Endodermal cell (in vitro differentiated cells): ENCODE results near the gene RGPD4. TPM values are rescaled to one million over a fixed set of nuclear protein-coding genes. Genes with fewer than 3 reads are reported as not detected.

ENCODE experiments used
- DNase-seq: peaks from one replicate; pipeline ENCODE4 v3.0.0-alpha.2; 2017
- H3K27ac ChIP-seq: 2 replicates; pipeline ENCODE4 v1.5.1; 2013; ENCODE audit warnings: mild to moderate bottlenecking, low read depth, low read length, moderate library complexity
- H3K27me3 ChIP-seq: 2 replicates; pipeline ENCODE4 v1.6.1; 2013; ENCODE audit warnings: mild to moderate bottlenecking, low read length, moderate library complexity; ENCODE audit not compliant: insufficient read depth, control insufficient read depth, poor library complexity, severe bottlenecking
- H3K36me3 ChIP-seq: 2 replicates; pipeline ENCODE4 v1.7.0; 2013; ENCODE audit warnings: mild to moderate bottlenecking, low read length, moderate library complexity; ENCODE audit not compliant: control insufficient read depth, insufficient read depth
- H3K4me1 ChIP-seq: one replicate; pipeline ENCODE4 v1.7.0; 2013; ENCODE audit warnings: low read length; ENCODE audit not compliant: control insufficient read depth, insufficient read depth
- H3K4me3 ChIP-seq: 2 replicates; pipeline ENCODE4 v1.5.1; 2013; ENCODE audit warnings: mild to moderate bottlenecking, low read length, moderate library complexity
- H3K9ac ChIP-seq: 2 replicates; pipeline ENCODE4 v1.6.1; 2013; ENCODE audit warnings: mild to moderate bottlenecking, low read length, moderate library complexity; ENCODE audit not compliant: poor library complexity, severe bottlenecking; ENCODE audit errors: extremely low read depth
- H3K9me3 ChIP-seq: 2 replicates; pipeline ENCODE4 v1.6.1; 2013; ENCODE audit warnings: mild to moderate bottlenecking, low read length, moderate library complexity; ENCODE audit not compliant: control insufficient read depth
- H3K27ac Mint-ChIP-seq: 2 replicates; pipeline ENCODE4 v1.8.0; 2020; ENCODE audit warnings: mixed read lengths
- H3K27me3 Mint-ChIP-seq: 2 replicates; pipeline ENCODE4 v1.8.0; 2021; ENCODE audit warnings: mild to moderate bottlenecking, mixed read lengths; ENCODE audit not compliant: insufficient read depth
- H3K36me3 Mint-ChIP-seq: 2 replicates; pipeline ENCODE4 v1.8.0; 2020; ENCODE audit warnings: low read depth, mixed read lengths
- H3K4me1 Mint-ChIP-seq: 2 replicates; pipeline ENCODE4 v1.8.0; 2020; ENCODE audit warnings: mixed read lengths
- H3K4me3 Mint-ChIP-seq: 2 replicates; pipeline ENCODE4 v1.8.0; 2020; ENCODE audit warnings: mild to moderate bottlenecking, moderate library complexity, mixed read lengths
- H3K9me3 Mint-ChIP-seq: 2 replicates; pipeline ENCODE4 v1.8.0; 2020; ENCODE audit warnings: mild to moderate bottlenecking, mixed read lengths
- WGBS, 2 experiments: methylation state at CpG; one replicate each; pipeline versions ENCODE4 v1.1.5 to v1.1.7; 2013; ENCODE audit warnings: missing lambda C conversion rate in 2 of 2, mixed read lengths in 1 of 2; ENCODE audit not compliant: insufficient coverage in 1 of 2, insufficient read length in 1 of 2; 5-methylcytosine and 5-hydroxymethylcytosine counted together
- total RNA-seq, 2 donors: library from RNA; stranded (reverse); fragmentation: NEBNext Ultra II Directional in 1 of 2; extraction: Animal tissue kit (Norgen Biotek cat#: 25700) in 1 of 2; gene quantifications; 2 replicates in 1 of 2; 3 replicates in 1 of 2; pipeline ENCODE4 v1.2.1, GENCODE V29; 2021
- TF ChIP-seq, protein P1 (sequence below): fragments of 200-600 bp; sonication (generic); conservative IDR thresholded peaks from 2 replicates; pipeline ENCODE4 v1.5.0; 2021; ENCODE audit warnings: antibody characterized with exemption, mild to moderate bottlenecking

RGPD4 gene
- total RNA-seq, 2 donors from 2014 or later: 0.13 TPM

DNA sequence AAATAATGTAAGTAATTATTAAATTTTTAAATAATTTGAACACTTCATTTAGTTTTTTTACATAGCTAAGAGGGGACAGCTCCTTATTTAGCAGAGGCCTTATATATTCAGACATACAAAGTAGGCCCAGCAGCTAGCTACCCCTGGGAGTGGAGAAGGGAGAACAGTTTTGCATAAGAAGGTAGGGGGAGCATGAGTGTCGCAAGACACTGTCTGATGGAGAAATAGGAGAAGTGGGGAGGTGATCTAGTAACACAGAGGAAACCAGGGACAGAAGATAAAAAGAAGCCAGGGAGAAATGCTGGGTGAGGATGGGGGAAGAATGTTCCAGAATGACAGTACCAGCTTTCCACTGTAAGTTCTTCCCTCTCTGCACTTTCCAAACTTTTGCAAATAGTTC lies 16.0 kb upstream of the RGPD4 start:
- Histone ChIP-seq H3K4me3 (no peak overlapping the region), H3K27ac (no peak overlapping the region), H3K27me3 (no peaks in the 10 kb centered on the region), H3K9me3 (peaks cover 4% of the 10 kb centered on the region), H3K36me3 (no peaks in the 10 kb centered on the region), H3K9ac (no peak overlapping the region), H3K4me1 (no peaks in the 10 kb centered on the region)
- Mint-ChIP-seq H3K4me3 (no peak overlapping the region), H3K27ac (no peak overlapping the region), H3K9me3 (no peaks in the 10 kb centered on the region), H3K4me1 (no peaks in the 10 kb centered on the region), H3K27me3 (no peaks in the 10 kb centered on the region), H3K36me3 (no peaks in the 10 kb centered on the region)
- TF ChIP-seq, protein P1, sequence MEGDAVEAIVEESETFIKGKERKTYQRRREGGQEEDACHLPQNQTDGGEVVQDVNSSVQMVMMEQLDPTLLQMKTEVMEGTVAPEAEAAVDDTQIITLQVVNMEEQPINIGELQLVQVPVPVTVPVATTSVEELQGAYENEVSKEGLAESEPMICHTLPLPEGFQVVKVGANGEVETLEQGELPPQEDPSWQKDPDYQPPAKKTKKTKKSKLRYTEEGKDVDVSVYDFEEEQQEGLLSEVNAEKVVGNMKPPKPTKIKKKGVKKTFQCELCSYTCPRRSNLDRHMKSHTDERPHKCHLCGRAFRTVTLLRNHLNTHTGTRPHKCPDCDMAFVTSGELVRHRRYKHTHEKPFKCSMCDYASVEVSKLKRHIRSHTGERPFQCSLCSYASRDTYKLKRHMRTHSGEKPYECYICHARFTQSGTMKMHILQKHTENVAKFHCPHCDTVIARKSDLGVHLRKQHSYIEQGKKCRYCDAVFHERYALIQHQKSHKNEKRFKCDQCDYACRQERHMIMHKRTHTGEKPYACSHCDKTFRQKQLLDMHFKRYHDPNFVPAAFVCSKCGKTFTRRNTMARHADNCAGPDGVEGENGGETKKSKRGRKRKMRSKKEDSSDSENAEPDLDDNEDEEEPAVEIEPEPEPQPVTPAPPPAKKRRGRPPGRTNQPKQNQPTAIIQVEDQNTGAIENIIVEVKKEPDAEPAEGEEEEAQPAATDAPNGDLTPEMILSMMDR: no peak
- no peak for DNase-seq
- WGBS, 2 experiments: 67 to 71% methylated on average over 1 of the region's 1 CpG

DNA sequence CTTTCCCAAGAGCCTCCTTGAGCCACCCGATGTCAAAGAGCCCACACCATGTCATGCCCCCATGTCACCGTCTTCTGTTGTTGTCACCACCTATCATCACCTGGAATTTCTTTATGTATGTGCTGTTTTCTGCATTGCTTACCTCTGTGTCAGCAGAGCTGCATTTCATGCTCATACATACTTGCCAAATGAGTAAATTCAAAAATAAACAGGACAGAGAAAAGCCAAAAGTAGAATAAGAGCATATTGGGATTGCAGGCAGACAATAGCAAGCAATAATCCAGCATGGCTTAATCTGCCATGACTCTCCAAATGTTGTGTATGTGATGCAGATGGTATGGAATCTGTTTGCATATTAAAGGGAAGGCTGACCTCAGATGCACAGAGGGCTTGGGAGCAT lies 15.3 kb upstream of the RGPD4 start:
- Histone ChIP-seq H3K9me3 (no peaks in the 10 kb centered on the region), H3K36me3 (no peaks in the 10 kb centered on the region), H3K4me1 (no peaks in the 10 kb centered on the region), H3K9ac (no peak overlapping the region), H3K27me3 (no peaks in the 10 kb centered on the region), H3K4me3 (no peak overlapping the region), H3K27ac (no peak overlapping the region)
- Mint-ChIP-seq H3K27ac (no peak overlapping the region), H3K4me3 (no peak overlapping the region), H3K36me3 (no peaks in the 10 kb centered on the region), H3K9me3 (no peaks in the 10 kb centered on the region), H3K27me3 (no peaks in the 10 kb centered on the region), H3K4me1 (no peaks in the 10 kb centered on the region)
- WGBS, 2 experiments: 94% methylated on average over 2 of the region's 2 CpGs; no CpG with 5 or more reads in 1 of the 2 experiments
- DNase-seq: no peak
- TF ChIP-seq, protein P1: no peak

DNA sequence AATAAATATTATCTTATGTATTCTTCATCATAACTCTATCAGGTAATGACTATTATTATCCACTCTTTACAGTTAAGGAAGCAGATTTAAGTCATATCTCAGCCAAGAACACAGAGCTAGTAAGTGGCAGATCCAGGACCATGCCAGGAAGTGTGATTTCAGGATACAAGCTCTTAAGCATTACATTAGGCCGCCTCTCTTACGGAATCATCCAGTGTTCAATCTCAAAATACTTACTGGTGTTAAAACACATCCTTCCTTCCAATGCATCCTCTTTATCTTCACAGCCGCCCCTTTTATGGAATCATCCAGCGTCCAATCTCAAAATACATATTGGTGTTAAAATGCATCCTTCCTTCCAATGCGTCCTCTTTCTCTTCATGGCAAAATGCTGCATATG lies 14.7 kb upstream of the RGPD4 start:
- Histone ChIP-seq H3K27ac (no peak overlapping the region), H3K4me1 (no peaks in the 10 kb centered on the region), H3K4me3 (no peak overlapping the region), H3K36me3 (no peaks in the 10 kb centered on the region), H3K27me3 (no peaks in the 10 kb centered on the region), H3K9me3 (no peaks in the 10 kb centered on the region), H3K9ac (no peak overlapping the region)
- Mint-ChIP-seq H3K9me3 (no peaks in the 10 kb centered on the region), H3K27ac (no peak overlapping the region), H3K27me3 (no peaks in the 10 kb centered on the region), H3K36me3 (no peaks in the 10 kb centered on the region), H3K4me1 (no peaks in the 10 kb centered on the region), H3K4me3 (no peak overlapping the region)
- 94% methylated on average over 5 of the region's 5 CpGs for WGBS, 2 experiments
- DNase-seq: no peak
- TF ChIP-seq, protein P1: no peak
